SH-SY5Y (cell line): ENCODE results near the gene SLC35F1.

Source experiments
- GATA2 ChIP-seq: IDR thresholded peaks from 2 replicates; pipeline ENCODE4 v1.6.1; 2011; ENCODE audit warnings: mild to moderate bottlenecking, low read depth, low read length
- GATA3 ChIP-seq: IDR thresholded peaks from 2 replicates; pipeline ENCODE4 v1.6.1; 2011; ENCODE audit warnings: low read depth, mild to moderate bottlenecking, low read length, moderate library complexity

The SLC35F1 gene

GRCh38 chr6:118260833-118261232 lies 353.8 kb downstream of the SLC35F1 start:
- TF ChIP-seq GATA3 (no peak), GATA2 (no peak)

GRCh38 chr6:118263921-118264486 lies 356.9 kb downstream of the SLC35F1 start:
- TF ChIP-seq GATA2, result no peak
- no peak for TF ChIP-seq GATA3

GRCh38 chr6:118269659-118270058 lies 362.6 kb downstream of the SLC35F1 start:
- no peak for TF ChIP-seq GATA3
- no peak for TF ChIP-seq GATA2

GRCh38 chr6:118277631-118278030 lies 370.6 kb downstream of the SLC35F1 start:
- TF ChIP-seq GATA2, result no peak
- no peak for TF ChIP-seq GATA3

- no peak for TF ChIP-seq GATA3
- TF ChIP-seq GATA2, result no peak
These were observed 373.1 kb downstream of the SLC35F1 start for GRCh38 chr6:118280210-118280609.

GRCh38 chr6:118281291-118281690 lies 374.2 kb downstream of the SLC35F1 start:
- TF ChIP-seq GATA3 (no peak), GATA2 (no peak)

- no peak for TF ChIP-seq GATA3
- TF ChIP-seq GATA2, result no peak
These were observed 376.7 kb downstream of the SLC35F1 start for GRCh38 chr6:118283766-118284165.

GRCh38 chr6:118284736-118285360 lies 377.8 kb downstream of the SLC35F1 start:
- TF ChIP-seq GATA2, result no peak
- TF ChIP-seq GATA3, result no peak

- no peak for TF ChIP-seq GATA3
- no peak for TF ChIP-seq GATA2
These were observed 378.7 kb downstream of the SLC35F1 start for GRCh38 chr6:118285791-118286190.

- no peak for TF ChIP-seq GATA3
- TF ChIP-seq GATA2, result no peak
These were observed 381.5 kb downstream of the SLC35F1 start for GRCh38 chr6:118288355-118289124.

- TF ChIP-seq GATA3 (no peak), GATA2 (no peak)
These were observed 385.5 kb downstream of the SLC35F1 start for GRCh38 chr6:118292558-118292957.

- TF ChIP-seq GATA2 (no peak), GATA3 (no peak)
These were observed 387.8 kb downstream of the SLC35F1 start for GRCh38 chr6:118294906-118295305.

GRCh38 chr6:118295336-118295735 lies 388.3 kb downstream of the SLC35F1 start:
- TF ChIP-seq GATA2, result no peak
- no peak for TF ChIP-seq GATA3

- TF ChIP-seq GATA3, result no peak
- no peak for TF ChIP-seq GATA2
These were observed 389.3 kb downstream of the SLC35F1 start for GRCh38 chr6:118296129-118296901.

- TF ChIP-seq GATA2 (no peak), GATA3 (no peak)
These were observed 390.8 kb downstream of the SLC35F1 start for GRCh38 chr6:118297821-118298220.
